Esophagus squamous epithelium (tissue), 5 donors: ENCODE measurements around the gene RSAD2. TPM values are rescaled to one million over a fixed set of nuclear protein-coding genes. Genes with fewer than 3 reads are reported as not detected.
A peak's percentile ranks its signal among the peaks of the same experiment; 100 is the strongest.
"Not testable (repeated sequence)": the region's sequence is repeated elsewhere in the genome, so short reads cannot be mapped to it uniquely, and the experiment has no call there.

Source experiments
- DNase-seq: peaks from one replicate; lab custom pipeline; 2025; lab: John Stamatoyannopoulos, UW
- H3K27ac ChIP-seq, 4 donors: fragments of 200-600 bp; sonication (generic); one replicate each; pipeline ENCODE4 v1.5.1; 2016 to 2019; ENCODE audit warnings: mild to moderate bottlenecking in 1 of 4
- H3K27me3 ChIP-seq, 4 donors: fragments of 200-600 bp; sonication (generic); 1 replicate in 3 of 4; 2 replicates in 1 of 4; pipeline versions ENCODE4 v1.5.1 to v1.6.0; 2017 to 2021; ENCODE audit warnings: antibody characterized with exemption in 1 of 4
- H3K36me3 ChIP-seq, 3 donors: fragments of 200-600 bp; sonication (generic); one replicate each; pipeline ENCODE4 v1.5.1; 2016 to 2019
- H3K4me1 ChIP-seq, 3 donors: fragments of 200-600 bp; sonication (generic); one replicate each; pipeline ENCODE4 v1.5.1; 2017 to 2019
- H3K4me3 ChIP-seq, 4 donors: fragments of 200-600 bp; sonication (generic); 1 replicate in 3 of 4; 2 replicates in 1 of 4; pipeline ENCODE4 v1.5.1; 2016 to 2019; ENCODE audit warnings: mild to moderate bottlenecking in 2 of 4, moderate library complexity in 1 of 4
- H3K9me3 ChIP-seq, 3 donors: fragments of 200-600 bp; sonication (generic); one replicate each; pipeline ENCODE4 v1.5.1; 2016 to 2019
- POLR2A ChIP-seq, 4 donors: fragments of 450-650 bp; IDR thresholded peaks; one replicate each; pipeline ENCODE4 v1.6.1; 2017; ENCODE audit warnings: antibody characterized with exemption in 4 of 4, mild to moderate bottlenecking in 4 of 4, moderate library complexity in 3 of 4
- WGBS, 2 donors: methylation state at CpG; one replicate each; pipeline ENCODE4 v1.1.5; 2018; 5-methylcytosine and 5-hydroxymethylcytosine counted together
- intact Hi-C: fragments of 100-400 bp; cut with DNase I; formaldehyde crosslinking; loops from one replicate; pipeline ENCODE4 v1.15.0; 2022
- total RNA-seq, 4 donors: library from RNA; depleted of rRNA; stranded (reverse); fragments of >200 nt; gene quantifications; one replicate each; pipeline ENCODE4 v1.1.0, GENCODE V29; 2016
- TF ChIP-seq, protein P1 (sequence below), 6 experiments: fragments of 450-650 bp in 4 of 6; fragments of 200-600 bp in 2 of 6; sonication (generic) in 2 of 6; IDR thresholded peaks; one replicate each; pipeline ENCODE4 v1.5.1; 2016 to 2019; ENCODE audit warnings: antibody characterized with exemption in 6 of 6, mild to moderate bottlenecking in 4 of 6, moderate library complexity in 4 of 6
- donor health status: DM: yes; HTN: yes; CAD: no.

The RSAD2 gene
- total RNA-seq, 4 donors from 2014 or later: 0.15 to 4.3 (median 0.66) TPM

GRCh38 chr2:6855860-6856547 is 21.6 kb upstream of the RSAD2 start:
- peaks cover 0 to 10% (median 2%) of the 10 kb centered on the region in 3 donors for H3K4me1 ChIP-seq
- H3K36me3 ChIP-seq: peaks cover 0 to 46% (median 0%) of the 10 kb centered on the region in 3 donors
- H3K27ac ChIP-seq: no peak overlapping the region
- H3K9me3 ChIP-seq: peaks cover 0 to 23% (median 6%) of the 10 kb centered on the region in 3 donors
- DNase-seq: no peak
- intact Hi-C loops: no loop called here
- H3K4me3 ChIP-seq: no peak overlapping the region
- TF ChIP-seq, protein P1, sequence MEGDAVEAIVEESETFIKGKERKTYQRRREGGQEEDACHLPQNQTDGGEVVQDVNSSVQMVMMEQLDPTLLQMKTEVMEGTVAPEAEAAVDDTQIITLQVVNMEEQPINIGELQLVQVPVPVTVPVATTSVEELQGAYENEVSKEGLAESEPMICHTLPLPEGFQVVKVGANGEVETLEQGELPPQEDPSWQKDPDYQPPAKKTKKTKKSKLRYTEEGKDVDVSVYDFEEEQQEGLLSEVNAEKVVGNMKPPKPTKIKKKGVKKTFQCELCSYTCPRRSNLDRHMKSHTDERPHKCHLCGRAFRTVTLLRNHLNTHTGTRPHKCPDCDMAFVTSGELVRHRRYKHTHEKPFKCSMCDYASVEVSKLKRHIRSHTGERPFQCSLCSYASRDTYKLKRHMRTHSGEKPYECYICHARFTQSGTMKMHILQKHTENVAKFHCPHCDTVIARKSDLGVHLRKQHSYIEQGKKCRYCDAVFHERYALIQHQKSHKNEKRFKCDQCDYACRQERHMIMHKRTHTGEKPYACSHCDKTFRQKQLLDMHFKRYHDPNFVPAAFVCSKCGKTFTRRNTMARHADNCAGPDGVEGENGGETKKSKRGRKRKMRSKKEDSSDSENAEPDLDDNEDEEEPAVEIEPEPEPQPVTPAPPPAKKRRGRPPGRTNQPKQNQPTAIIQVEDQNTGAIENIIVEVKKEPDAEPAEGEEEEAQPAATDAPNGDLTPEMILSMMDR (IDR thresholded peaks at IDR 0.05): no peak
- no peak for TF ChIP-seq POLR2A (IDR thresholded peaks at IDR 0.05)
- no peaks in the 10 kb centered on the region for H3K27me3 ChIP-seq

DNA sequence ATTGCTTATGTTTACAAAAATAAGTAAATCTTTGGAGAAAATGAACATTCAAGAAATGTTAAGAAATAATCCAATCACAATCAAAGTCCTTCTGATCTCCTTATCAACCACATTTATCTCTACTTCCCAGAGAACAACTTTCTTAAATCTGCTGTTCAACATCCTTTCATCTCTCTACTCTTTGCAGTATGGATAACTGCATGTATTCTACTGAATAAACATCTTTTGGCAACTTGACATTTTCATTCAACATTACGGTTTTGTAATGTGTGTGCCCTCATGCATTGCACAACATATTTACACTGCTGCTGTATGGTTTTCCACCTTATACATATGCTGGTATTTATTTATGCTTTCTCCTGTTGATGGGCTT is 21.0 kb upstream of the RSAD2 start:
- DNase-seq: no peak
- intact Hi-C loops: no loop called here
- 43 to 45% methylated on average over 1 of the region's 1 CpG for WGBS, 2 donors

GRCh38 chr2:6858466-6859027 is 19.0 kb upstream of the RSAD2 start:
- H3K4me3 ChIP-seq, H3K27me3 ChIP-seq, H3K27ac ChIP-seq, DNase-seq, intact Hi-C loops: not testable (repeated sequence)
- WGBS, 2 donors: 90 to 94% methylated on average over 4 of the region's 4 CpGs
- H3K36me3 ChIP-seq: peaks cover 0 to 34% (median 0%) of the 10 kb centered on the region in 3 donors
- H3K4me1 ChIP-seq: peaks cover 0 to 10% (median 2%) of the 10 kb centered on the region in 3 donors
- peaks cover 0 to 23% (median 6%) of the 10 kb centered on the region in 3 donors for H3K9me3 ChIP-seq

More for the DNA sequence above, 21.0 kb upstream of the RSAD2 start:
- no peak for TF ChIP-seq POLR2A (IDR thresholded peaks at IDR 0.05)
- H3K9me3 ChIP-seq: peaks cover 0 to 23% (median 6%) of the 10 kb centered on the region in 3 donors
- H3K4me1 ChIP-seq: peaks cover 0 to 10% (median 2%) of the 10 kb centered on the region in 3 donors
- H3K27me3 ChIP-seq: no peaks in the 10 kb centered on the region
- peaks cover 0 to 45% (median 0%) of the 10 kb centered on the region in 3 donors for H3K36me3 ChIP-seq
- no peak overlapping the region for H3K4me3 ChIP-seq
- no peak overlapping the region for H3K27ac ChIP-seq

- H3K9me3 ChIP-seq: peaks cover 0 to 23% (median 6%) of the 10 kb centered on the region in 3 donors
- no peak overlapping the region for H3K4me3 ChIP-seq
- peaks cover 0 to 34% (median 0%) of the 10 kb centered on the region in 3 donors for H3K36me3 ChIP-seq
- no peak overlapping the region for H3K27ac ChIP-seq
- no peak for TF ChIP-seq POLR2A (IDR thresholded peaks at IDR 0.05)
- TF ChIP-seq, protein P1 (IDR thresholded peaks at IDR 0.05): no peak
- WGBS, 2 donors: 100% methylated on average over 3 of the region's 3 CpGs
- peaks cover 4 to 20% (median 6%) of the 10 kb centered on the region in 3 donors for H3K4me1 ChIP-seq
- no peak for DNase-seq
- intact Hi-C loops: no loop called here
- no peaks in the 10 kb centered on the region for H3K27me3 ChIP-seq
Measured at GRCh38 chr2:6860296-6860695, 17.3 kb upstream of the RSAD2 start.

DNA sequence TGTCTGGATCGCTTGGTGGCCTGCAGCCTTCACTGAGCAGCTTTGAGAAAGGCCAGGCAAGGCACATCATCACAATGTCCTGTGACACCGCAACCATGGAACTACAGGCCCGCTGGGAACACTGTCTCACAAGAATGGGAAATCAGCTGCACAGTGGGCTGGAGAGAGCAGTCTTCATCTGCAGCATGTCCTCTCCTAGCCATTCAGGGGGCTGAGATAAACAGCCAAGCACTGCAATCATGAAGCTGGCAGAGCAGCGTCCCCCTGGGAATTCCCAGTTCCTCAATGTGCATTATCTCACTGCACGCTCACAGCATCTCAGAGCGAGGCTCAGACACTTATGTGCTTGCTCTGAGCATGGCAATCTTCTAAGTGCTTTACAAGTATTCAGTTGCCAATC is 13.8 kb upstream of the RSAD2 start:
- intact Hi-C loops: no loop called here
- DNase-seq: no peak
- Histone ChIP-seq H3K27ac (no peak overlapping the region), H3K4me1 (peaks cover 6 to 23% (median 8%) of the 10 kb centered on the region in 3 donors), H3K4me3 (no peak overlapping the region), H3K27me3 (no peaks in the 10 kb centered on the region), H3K9me3 (peaks cover 0 to 18% (median under 1%) of the 10 kb centered on the region in 3 donors), H3K36me3 (peaks cover 0 to 26% (median 0%) of the 10 kb centered on the region in 3 donors)
- TF ChIP-seq POLR2A (IDR thresholded peaks at IDR 0.05): no peak
- TF ChIP-seq, protein P1 (IDR thresholded peaks at IDR 0.05): no peak
- WGBS, 2 donors: 86 to 95% methylated on average over 1 to 4 of the region's 6 CpGs

DNA sequence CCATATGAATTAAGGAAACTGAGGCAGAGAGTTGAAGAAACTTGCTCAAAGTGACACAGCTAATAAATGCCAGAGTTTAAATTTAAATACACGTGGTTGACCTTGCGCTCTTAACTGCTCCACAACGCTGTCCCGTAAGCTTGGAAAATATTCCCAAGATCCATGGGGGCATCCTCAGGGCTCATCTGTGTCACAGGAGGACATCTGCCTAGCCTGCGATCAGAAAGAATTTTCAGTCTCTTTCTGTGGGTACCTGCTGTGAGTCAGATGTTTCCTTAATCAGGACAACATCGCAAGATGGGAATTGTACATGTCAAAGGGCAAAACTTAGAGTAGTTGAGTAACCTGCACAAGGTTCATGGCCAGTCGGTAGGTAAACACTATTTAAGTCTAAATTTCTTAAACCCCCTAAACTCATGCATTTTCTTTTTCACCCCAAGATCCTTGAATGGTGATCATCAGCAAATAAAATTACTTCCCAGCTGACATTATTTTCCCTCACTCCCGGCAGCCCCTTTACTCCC is 13.3 kb upstream of the RSAD2 start:
- Histone ChIP-seq H3K4me1 (peaks cover 6 to 23% (median 8%) of the 10 kb centered on the region in 3 donors), H3K9me3 (peaks cover 0 to 13% (median 0%) of the 10 kb centered on the region in 3 donors), H3K27ac (no peak overlapping the region), H3K36me3 (peaks cover 0 to 21% (median 0%) of the 10 kb centered on the region in 3 donors), H3K4me3 (peak overlapping the region in 2 of 4 donors; percentile 88 to 90), H3K27me3 (no peaks in the 10 kb centered on the region)
- intact Hi-C loops: no loop called here
- TF ChIP-seq, protein P1 (IDR thresholded peaks at IDR 0.05): no peak
- TF ChIP-seq POLR2A (IDR thresholded peaks at IDR 0.05): no peak
- 64 to 68% methylated on average over 8 of the region's 8 CpGs for WGBS, 2 donors
- no peak for DNase-seq
